Endothelial cell of umbilical vein (primary cell): ENCODE data around the gene CASP3. TPM values are rescaled to one million over a fixed set of nuclear protein-coding genes. Genes with fewer than 3 reads are reported as not detected.

ENCODE experiments used
- BruUV-seq: library from RNA; stranded (reverse); fragments of 400-500 nt; replicated peaks from 2 replicates; lab custom pipeline; 2021; lab: Mats Ljungman, UMichigan
- CTCF ChIA-PET: fragments of 300-600, 350-600 bp; sonication (Branson Sonifier 250); formaldehyde crosslinking; loops from one replicate; lab custom pipeline; 2021; ENCODE audit warnings: antibody characterized with exemption, inconsistent platforms; lab: Charles Lee
- POLR2A ChIA-PET: fragments of 300-600, 350-600 bp; sonication (Branson Sonifier 250); formaldehyde crosslinking; loops from one replicate; lab custom pipeline; 2021; ENCODE audit warnings: antibody characterized with exemption, inconsistent platforms; lab: Charles Lee
- DNase-seq: peaks from one replicate; pipeline ENCODE4 v3.0.0-alpha.2; 2011; ENCODE audit warnings: low read depth, low spot score
- FAIRE-seq: peaks from 2 replicates; lab custom pipeline; 2011; peaks lifted over from hg19 to GRCh38; lab: Jason Lieb, UNC
- H2AFZ ChIP-seq: 2 replicates; pipeline ENCODE4 v1.6.0; 2012; ENCODE audit warnings: low read depth, low read length, control low read depth, inconsistent platforms
- H3K27ac ChIP-seq: 2 replicates; pipeline ENCODE4 v1.5.1; 2011; ENCODE audit warnings: low read depth, mild to moderate bottlenecking, control low read depth, low read length, moderate library complexity; ENCODE audit not compliant: insufficient read depth
- H3K27me3 ChIP-seq, 2 experiments: 2 replicates each; pipeline versions ENCODE4 v1.6.0 to v1.6.1; 2011; ENCODE audit warnings: low read length in 2 of 2, mixed read lengths in 1 of 2; ENCODE audit not compliant: control insufficient read depth in 2 of 2, insufficient read depth in 2 of 2
- H3K36me3 ChIP-seq, 2 experiments: 2 replicates in 1 of 2; 3 replicates in 1 of 2; pipeline ENCODE4 v1.5.1; 2011; ENCODE audit warnings: low read length in 2 of 2, mild to moderate bottlenecking in 1 of 2, moderate library complexity in 1 of 2; ENCODE audit not compliant: control insufficient read depth in 2 of 2, insufficient read depth in 2 of 2; ENCODE audit errors: extremely low read depth in 1 of 2
- H3K4me1 ChIP-seq: 3 replicates; pipeline ENCODE4 v1.5.1; 2011; ENCODE audit warnings: mild to moderate bottlenecking, low read length; ENCODE audit not compliant: control insufficient read depth, insufficient read depth; ENCODE audit errors: extremely low read depth
- H3K4me2 ChIP-seq: 2 replicates; pipeline ENCODE4 v1.6.1; 2011; ENCODE audit warnings: low read length, control low read depth, mixed read lengths; ENCODE audit not compliant: insufficient read depth
- H3K4me3 ChIP-seq, 3 experiments: fragments of 200-600 bp in 1 of 3; sonication (generic), shearing (Covaris generic) in 1 of 3; replicated peaks in 1 of 3; 2 replicates each; pipeline ENCODE4 v1.5.1; 2011 to 2016; ENCODE audit warnings: control low read depth in 3 of 3, low read length in 3 of 3, mild to moderate bottlenecking in 2 of 3, inconsistent platforms in 1 of 3, low read depth in 1 of 3, moderate library complexity in 1 of 3; ENCODE audit not compliant: insufficient read depth in 1 of 3
- H3K79me2 ChIP-seq: 2 replicates; pipeline ENCODE4 v1.6.0; 2012; ENCODE audit warnings: low read length, inconsistent platforms; ENCODE audit not compliant: control insufficient read depth, insufficient read depth
- H3K9ac ChIP-seq: replicated peaks from 2 replicates; pipeline ENCODE3; 2011; ENCODE audit warnings: low read length, control low read depth; ENCODE audit not compliant: insufficient read depth; ENCODE audit errors: extremely low read depth
- H3K9me1 ChIP-seq: replicated peaks from 3 replicates; pipeline ENCODE4 v1.6.0; 2011; ENCODE audit warnings: mild to moderate bottlenecking, low read length; ENCODE audit not compliant: control insufficient read depth, insufficient read depth; ENCODE audit errors: extremely low read depth
- H3K9me3 ChIP-seq: replicated peaks from 2 replicates; pipeline ENCODE4 v1.5.1; 2012; ENCODE audit warnings: low read length, inconsistent platforms; ENCODE audit not compliant: control insufficient read depth, insufficient read depth
- H4K20me1 ChIP-seq: replicated peaks from 2 replicates; pipeline ENCODE3; 2011; ENCODE audit warnings: mild to moderate bottlenecking, low read length; ENCODE audit not compliant: control insufficient read depth, insufficient read depth; ENCODE audit errors: extremely low read depth
- CTCF ChIP-seq, 2 donors: IDR thresholded peaks; 1 replicate in 1 of 2; 2 replicates in 1 of 2; pipeline ENCODE4 v1.5.1; 2011; ENCODE audit warnings: low read length in 2 of 2, mild to moderate bottlenecking in 2 of 2, moderate library complexity in 2 of 2, control low read depth in 1 of 2, inconsistent platforms in 1 of 2, low read depth in 1 of 2; ENCODE audit not compliant: insufficient read depth in 1 of 2; ENCODE audit errors: extremely low read depth in 1 of 2
- EZH2 ChIP-seq: IDR thresholded peaks from 2 replicates; pipeline ENCODE4 v1.6.1; 2012; ENCODE audit warnings: borderline replicate concordance, low read depth, mild to moderate bottlenecking, moderate library complexity, low read length, inconsistent platforms; ENCODE audit not compliant: severe bottlenecking
- FOS ChIP-seq: IDR thresholded peaks from 2 replicates; pipeline ENCODE4 v1.6.1; 2011; ENCODE audit warnings: mild to moderate bottlenecking, low read length, moderate library complexity, borderline replicate concordance; ENCODE audit not compliant: insufficient read depth
- GATA2 ChIP-seq: IDR thresholded peaks from 2 replicates; pipeline ENCODE4 v1.7.0; 2011; ENCODE audit warnings: low read depth, mild to moderate bottlenecking, moderate library complexity, mixed read lengths, low read length; ENCODE audit not compliant: insufficient read length, insufficient read depth
- JUN ChIP-seq: IDR thresholded peaks from 2 replicates; pipeline ENCODE4 v1.6.1; 2011; ENCODE audit warnings: borderline replicate concordance, low read depth; ENCODE audit not compliant: insufficient read length, insufficient read depth
- MAX ChIP-seq: IDR thresholded peaks from 2 replicates; pipeline ENCODE4 v1.6.1; 2011; ENCODE audit not compliant: insufficient read depth, insufficient read length
- MYC ChIP-seq: IDR thresholded peaks from one replicate; pipeline ENCODE4 v1.6.1; 2011; ENCODE audit warnings: mild to moderate bottlenecking, low read depth, low read length
- POLR2A ChIP-seq: IDR thresholded peaks from 2 replicates; pipeline ENCODE4 v1.6.1; 2012; ENCODE audit warnings: low read depth, mild to moderate bottlenecking, control low read depth, low read length
- POLR2AphosphoS5 ChIP-seq: IDR thresholded peaks from 2 replicates; pipeline ENCODE4 v1.6.1; 2012; ENCODE audit warnings: low read depth, mild to moderate bottlenecking, control low read depth, low read length, moderate library complexity; ENCODE audit not compliant: insufficient read depth
- dilution Hi-C: fragments of 300-500 bp; cut with MboI; formaldehyde crosslinking; loops from one replicate; pipeline ENCODE4 v1.15.0; 2019; ENCODE audit warnings: low sequenced_read_pairs; ENCODE audit not compliant: extremely low pct_ligation_motif_present
- intact Hi-C: fragments of 100-400 bp; cut with micrococcal nuclease; formaldehyde crosslinking; loops from one replicate; pipeline ENCODE4 v1.10.0; 2022
- polyA plus RNA-seq, 4 experiments: library from polyadenylated mRNA; depleted of rRNA in 3 of 4; stranded (reverse) in 3 of 4; unstranded in 1 of 4; fragments of >200 nt; gene quantifications; 2 replicates each; pipeline versions ENCODE4 v1.2.1 to v1.2.3, GENCODE V29; 2011 to 2012; ENCODE audit warnings: missing spikeins in 1 of 4
- total RNA-seq: library from RNA; stranded (reverse); gene quantifications from 2 replicates; pipeline ENCODE4 v1.2.3, GENCODE V29; 2021

The CASP3 gene
- total and polyA plus RNA-seq, 2 donors (not counting 3 experiments of a cell fraction or from before 2014, with no cell fraction given): 26.0 to 54.5 TPM

DNA sequence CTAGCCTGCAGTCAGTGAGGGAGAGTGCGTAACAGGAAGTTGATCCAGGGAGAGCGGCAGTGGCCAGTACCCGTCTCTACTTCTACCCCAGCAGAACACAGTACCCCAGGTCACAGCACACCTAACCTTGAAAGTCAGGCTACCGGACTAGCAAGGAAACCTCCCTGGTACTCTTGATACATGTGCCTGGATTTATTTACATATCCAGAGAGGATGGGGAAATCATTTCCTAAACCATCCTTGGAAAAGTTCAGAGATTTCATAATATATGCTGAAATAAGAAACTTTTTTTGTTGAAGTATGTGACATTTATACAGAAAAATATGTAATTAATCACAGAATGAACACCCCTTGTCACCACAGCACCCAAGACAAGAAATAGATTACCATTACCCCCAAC is 24.8 kb upstream of the CASP3 start:
- BruUV-seq: no TSS peak
- Histone ChIP-seq H3K4me3 (no peak overlapping the region), H3K9me1 (no peaks in the 10 kb centered on the region), H3K9me3 (no peaks in the 10 kb centered on the region), H4K20me1 (no peaks in the 10 kb centered on the region), H3K79me2 (no peaks in the 10 kb centered on the region), H3K27ac (no peak overlapping the region), H2AFZ (no peak overlapping the region), H3K36me3 (no peaks in the 10 kb centered on the region), H3K27me3 (no peaks in the 10 kb centered on the region), H3K4me2 (no peak overlapping the region), H3K4me1 (peaks cover under 1% of the 10 kb centered on the region), H3K9ac (no peak overlapping the region)
- ChIA-PET CTCF (no interaction called here), POLR2A (no interaction called here)
- FAIRE-seq: no peak
- DNase-seq: no peak
- intact Hi-C loops: no loop called here
- dilution Hi-C loops: no loop called here
- no peak for TF ChIP-seq EZH2
- TF ChIP-seq POLR2AphosphoS5: no peak
- no peak for TF ChIP-seq MAX
- TF ChIP-seq FOS: no peak
- no peak for TF ChIP-seq CTCF (IDR thresholded peaks at IDR 0.05; ENCODE audit: extremely low read depth in 1 of 2, insufficient read depth in 1 of 2, low read depth in 1 of 2, low read length in 2 of 2)
- no peak for TF ChIP-seq MYC
- TF ChIP-seq GATA2: no peak
- no peak for TF ChIP-seq POLR2A
- TF ChIP-seq JUN: no peak
